ENCODE results near the gene CAPN12. TPM values are rescaled to one million over a fixed set of nuclear protein-coding genes. Genes with fewer than 3 reads are reported as not detected.

CAPN12 gene
- total RNA-seq, 1 donor from 2014 or later, result 18.2 TPM

DNA sequence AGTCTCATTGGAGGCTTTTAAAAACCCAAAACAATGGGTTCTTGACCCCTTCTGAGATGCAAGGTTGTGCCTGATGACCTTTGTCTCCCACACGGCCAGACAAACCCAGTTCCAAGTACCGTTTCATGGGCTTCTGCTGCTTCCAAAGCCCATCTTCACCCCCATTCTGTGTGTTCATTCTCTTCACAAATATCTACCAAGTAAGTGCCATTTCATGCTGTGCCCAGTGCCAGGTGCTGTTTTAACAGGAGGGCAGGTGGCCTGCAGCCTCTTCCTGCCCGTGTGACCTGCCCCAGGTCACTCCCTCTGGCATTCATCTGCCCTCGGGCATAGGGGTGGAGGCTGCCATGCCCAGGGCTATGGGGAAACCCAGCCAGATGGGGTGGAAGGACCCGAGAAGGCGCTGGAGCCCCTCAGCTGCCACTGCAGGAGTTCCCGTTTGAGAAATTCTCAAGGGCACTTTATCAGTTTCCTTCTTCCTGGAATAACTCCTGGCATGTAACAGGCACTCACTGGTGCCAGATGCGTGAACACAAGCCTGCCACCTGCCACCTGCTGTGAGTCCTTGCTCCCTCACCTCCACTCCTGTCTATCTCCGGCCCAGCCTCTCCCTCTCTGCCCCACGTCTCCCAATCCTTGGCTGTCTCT lies 12.5 kb downstream of the CAPN12 start:
- Histone ChIP-seq H3K27me3 (ENCODE audit: low read depth) (no peaks in the 10 kb centered on the region), H3K9me3 (no peaks in the 10 kb centered on the region), H3K27ac (peak overlapping the region; percentile 77), H3K4me3 (no peak overlapping the region), H3K36me3 (peaks cover 44% of the 10 kb centered on the region), H3K4me1 (peaks cover 65% of the 10 kb centered on the region)
- peak; percentile 71 for DNase-seq
- TF ChIP-seq, protein P1, sequence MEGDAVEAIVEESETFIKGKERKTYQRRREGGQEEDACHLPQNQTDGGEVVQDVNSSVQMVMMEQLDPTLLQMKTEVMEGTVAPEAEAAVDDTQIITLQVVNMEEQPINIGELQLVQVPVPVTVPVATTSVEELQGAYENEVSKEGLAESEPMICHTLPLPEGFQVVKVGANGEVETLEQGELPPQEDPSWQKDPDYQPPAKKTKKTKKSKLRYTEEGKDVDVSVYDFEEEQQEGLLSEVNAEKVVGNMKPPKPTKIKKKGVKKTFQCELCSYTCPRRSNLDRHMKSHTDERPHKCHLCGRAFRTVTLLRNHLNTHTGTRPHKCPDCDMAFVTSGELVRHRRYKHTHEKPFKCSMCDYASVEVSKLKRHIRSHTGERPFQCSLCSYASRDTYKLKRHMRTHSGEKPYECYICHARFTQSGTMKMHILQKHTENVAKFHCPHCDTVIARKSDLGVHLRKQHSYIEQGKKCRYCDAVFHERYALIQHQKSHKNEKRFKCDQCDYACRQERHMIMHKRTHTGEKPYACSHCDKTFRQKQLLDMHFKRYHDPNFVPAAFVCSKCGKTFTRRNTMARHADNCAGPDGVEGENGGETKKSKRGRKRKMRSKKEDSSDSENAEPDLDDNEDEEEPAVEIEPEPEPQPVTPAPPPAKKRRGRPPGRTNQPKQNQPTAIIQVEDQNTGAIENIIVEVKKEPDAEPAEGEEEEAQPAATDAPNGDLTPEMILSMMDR (IDR thresholded peaks at IDR 0.05), result no peak
- peak; percentile 37 to 56 for ATAC-seq
- intact Hi-C loops (cut with DNase I), result no loop called here

DNA sequence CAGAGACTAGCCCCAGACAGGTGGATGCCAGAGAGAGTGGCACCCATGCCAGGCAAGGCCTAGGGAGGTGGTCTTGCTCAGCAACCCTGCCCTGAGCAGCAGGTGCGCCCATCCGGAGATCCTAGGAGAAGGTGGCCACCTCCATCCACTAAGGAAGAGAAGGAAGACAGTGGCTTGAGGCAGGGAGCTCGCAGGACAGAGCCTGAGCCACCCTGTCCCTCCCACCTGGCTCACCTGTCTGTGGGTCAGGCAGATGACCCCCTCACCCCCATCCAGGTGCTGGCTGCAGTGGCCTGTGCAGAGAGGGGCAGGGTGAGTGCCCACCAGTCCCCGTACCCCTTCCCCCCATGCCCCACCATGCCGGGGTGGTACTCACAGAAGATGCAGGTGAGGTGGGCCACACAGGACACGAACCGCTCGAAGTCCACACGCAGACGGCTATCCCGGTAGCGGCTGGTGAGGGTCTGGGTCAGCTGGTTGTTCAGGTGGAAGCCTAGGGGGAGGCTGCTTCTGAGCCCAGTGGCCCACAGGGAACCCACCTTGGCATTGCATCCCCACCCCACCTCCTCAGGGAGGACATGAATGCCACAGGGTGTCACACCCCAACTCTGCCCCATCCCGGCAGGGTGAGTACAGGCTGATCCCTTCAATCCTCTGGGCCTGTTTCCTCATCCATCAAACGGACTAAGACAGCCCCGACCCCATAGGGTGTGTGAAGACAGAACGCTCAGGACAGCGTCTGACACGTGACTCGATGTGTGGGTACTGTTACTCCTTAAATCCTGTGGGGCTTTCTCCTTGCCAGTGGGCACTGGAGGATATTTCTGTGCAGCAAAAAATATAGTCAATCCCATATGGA lies 13.3 kb downstream of the CAPN12 start:
- Histone ChIP-seq H3K36me3 (peaks cover 52% of the 10 kb centered on the region), H3K4me3 (no peak overlapping the region), H3K9me3 (no peaks in the 10 kb centered on the region), H3K4me1 (peaks cover 68% of the 10 kb centered on the region), H3K27me3 (ENCODE audit: low read depth) (no peaks in the 10 kb centered on the region), H3K27ac (peak overlapping the region; percentile 77)
- intact Hi-C loops (cut with DNase I), result no loop called here
- ATAC-seq (no peak), DNase-seq (peak; percentile 45)
- TF ChIP-seq, protein P1 (IDR thresholded peaks at IDR 0.05), result no peak

DNA sequence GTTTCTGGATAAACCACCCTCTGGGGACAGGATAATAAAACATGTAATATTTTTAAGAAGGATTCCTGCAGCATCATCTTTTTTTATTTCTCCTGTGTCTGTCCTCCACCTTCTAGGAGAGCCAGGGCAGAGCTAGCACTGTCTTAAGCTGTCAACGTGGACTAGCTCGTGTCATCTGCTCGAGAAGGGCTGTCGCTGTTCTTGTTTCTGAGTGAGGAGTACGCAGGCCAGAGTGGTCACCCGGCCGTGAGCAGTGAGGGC lies 13.9 kb downstream of the CAPN12 start:
- H3K4me3 ChIP-seq, result no peak overlapping the region
- H3K27ac ChIP-seq, result no peak overlapping the region
- intact Hi-C loops (cut with DNase I), result no loop called here
- TF ChIP-seq, protein P1 (IDR thresholded peaks at IDR 0.05), result no peak
- peaks cover 57% of the 10 kb centered on the region for H3K36me3 ChIP-seq
- no peaks in the 10 kb centered on the region for H3K9me3 ChIP-seq
- no peaks in the 10 kb centered on the region for H3K27me3 ChIP-seq (ENCODE audit: low read depth)
- DNase-seq (no peak), ATAC-seq (no peak)
- peaks cover 68% of the 10 kb centered on the region for H3K4me1 ChIP-seq

- intact Hi-C loops (cut with DNase I), result no loop called here
- Histone ChIP-seq H3K4me1 (peaks cover 62% of the 10 kb centered on the region), H3K27ac (peak overlapping the region; percentile 31), H3K36me3 (peaks cover 63% of the 10 kb centered on the region), H3K9me3 (no peaks in the 10 kb centered on the region), H3K27me3 (ENCODE audit: low read depth) (no peaks in the 10 kb centered on the region), H3K4me3 (no peak overlapping the region)
- TF ChIP-seq, protein P1 (IDR thresholded peaks at IDR 0.05), result peak; percentile 82
- ATAC-seq (peak; percentile 45 to 61), DNase-seq (peak; percentile 85)
These were observed 14.4 kb downstream of the CAPN12 start for GRCh38 chr19:38729653-38730469.

- no peak for DNase-seq
- peaks cover 53% of the 10 kb centered on the region for H3K4me1 ChIP-seq
These were observed 15.3 kb downstream of the CAPN12 start for GRCh38 chr19:38728752-38729541.

More at GRCh38 chr19:38728752-38729541, 15.3 kb downstream of the CAPN12 start:
- ATAC-seq, result no peak
- no peaks in the 10 kb centered on the region for H3K27me3 ChIP-seq (ENCODE audit: low read depth)
- no peaks in the 10 kb centered on the region for H3K9me3 ChIP-seq
- intact Hi-C loops (cut with DNase I), result no loop called here
- no peak overlapping the region for H3K4me3 ChIP-seq
- H3K36me3 ChIP-seq, result peaks cover 72% of the 10 kb centered on the region
- TF ChIP-seq, protein P1 (IDR thresholded peaks at IDR 0.05), result no peak
- peak overlapping the region; percentile 31 for H3K27ac ChIP-seq

All from lower lobe of right lung (tissue), 2 donors.